IMR-90 (cell line): Measurements from ENCODE around the gene S100A4. TPM values are rescaled to one million over a fixed set of nuclear protein-coding genes. Genes with fewer than 3 reads are reported as not detected.

Experiments used
- ATAC-seq: fragments of 200-7000 bp; cut with Tn5 transposase; 2 replicates; pipeline ENCODE4 v1.9.1; 2020; ENCODE audit warnings: low read depth, mild to moderate bottlenecking, moderate library complexity
- BruUV-seq: library from RNA; stranded (reverse); fragments of 400-500 nt; replicated peaks from 2 replicates; lab custom pipeline; 2021; lab: Mats Ljungman, UMichigan
- CTCF ChIA-PET: fragments of 300-600 bp; formaldehyde crosslinking; extraction: SDS; loops from one replicate; lab custom pipeline; 2021; ENCODE audit warnings: antibody characterized with exemption; lab: Yijun Ruan, JAX
- POLR2A ChIA-PET: fragments of 300-600 bp; sonication (Branson Sonifier 250); formaldehyde crosslinking; loops from one replicate; lab custom pipeline; 2022; ENCODE audit warnings: antibody characterized with exemption; ENCODE audit not compliant: unreplicated experiment; lab: Charles Lee
- DNase-seq: peaks from one replicate; pipeline ENCODE4 v3.0.0; 2013
- H2AFZ ChIP-seq: replicated peaks from 2 replicates; pipeline ENCODE3; 2013; ENCODE audit warnings: low read length, mild to moderate bottlenecking; ENCODE audit not compliant: poor library complexity
- H2AK5ac ChIP-seq: 2 replicates; pipeline ENCODE4 v1.6.1; 2013; ENCODE audit warnings: low read depth, low read length, inconsistent platforms
- H2AK9ac ChIP-seq: replicated peaks from 2 replicates; pipeline ENCODE3; 2013; ENCODE audit warnings: mild to moderate bottlenecking, low read depth, low read length, moderate library complexity; ENCODE audit not compliant: poor library complexity
- H2BK120ac ChIP-seq: 2 replicates; pipeline ENCODE4 v1.6.1; 2013; ENCODE audit warnings: low read depth, low read length, inconsistent platforms
- H2BK15ac ChIP-seq: 3 replicates; pipeline ENCODE4 v1.6.1; 2013; ENCODE audit warnings: low read depth, low read length, inconsistent platforms
- H2BK20ac ChIP-seq: 2 replicates; pipeline ENCODE4 v1.6.1; 2013; ENCODE audit warnings: low read depth, mild to moderate bottlenecking, inconsistent platforms, low read length, moderate library complexity
- H2BK5ac ChIP-seq: 2 replicates; pipeline ENCODE4 v1.6.1; 2013; ENCODE audit warnings: mild to moderate bottlenecking, low read depth, low read length, inconsistent platforms; ENCODE audit not compliant: poor library complexity, severe bottlenecking
- H3K14ac ChIP-seq: replicated peaks from 2 replicates; pipeline ENCODE4 v1.6.1; 2013; ENCODE audit warnings: low read depth, low read length, inconsistent platforms
- H3K18ac ChIP-seq: 2 replicates; pipeline ENCODE4 v1.6.1; 2013; ENCODE audit warnings: low read depth, low read length, control low read depth
- H3K23ac ChIP-seq: 2 replicates; pipeline ENCODE4 v1.6.1; 2013; ENCODE audit warnings: low read depth, low read length, inconsistent platforms
- H3K27ac ChIP-seq: 2 replicates; pipeline ENCODE4 v1.5.1; 2013; ENCODE audit warnings: mild to moderate bottlenecking, control low read depth, low read length; ENCODE audit not compliant: insufficient read depth
- H3K27me3 ChIP-seq: 2 replicates; pipeline ENCODE4 v1.6.1; 2013; ENCODE audit warnings: low read length; ENCODE audit not compliant: control insufficient read depth, insufficient read depth
- H3K36me3 ChIP-seq: 2 replicates; pipeline ENCODE4 v1.6.1; 2013; ENCODE audit warnings: low read length, mixed read lengths; ENCODE audit not compliant: control insufficient read depth, insufficient read depth
- H3K4ac ChIP-seq: 2 replicates; pipeline ENCODE4 v1.6.1; 2013; ENCODE audit warnings: low read depth, low read length, inconsistent platforms
- H3K4me1 ChIP-seq: 2 replicates; pipeline ENCODE4 v1.6.1; 2013; ENCODE audit warnings: low read length, mixed read lengths; ENCODE audit not compliant: control insufficient read depth, insufficient read depth
- H3K4me2 ChIP-seq: 2 replicates; pipeline ENCODE4 v1.6.1; 2013; ENCODE audit warnings: low read depth, mild to moderate bottlenecking, control low read depth, low read length, moderate library complexity
- H3K4me3 ChIP-seq: 2 replicates; pipeline ENCODE4 v1.5.1; 2013; ENCODE audit warnings: low read depth, mild to moderate bottlenecking, control low read depth, low read length, moderate library complexity; ENCODE audit not compliant: insufficient read depth
- H3K56ac ChIP-seq: 2 replicates; pipeline ENCODE4 v1.6.1; 2013; ENCODE audit warnings: low read length, inconsistent platforms; ENCODE audit not compliant: insufficient read depth; ENCODE audit errors: extremely low read depth
- H3K79me1 ChIP-seq, 2 experiments: 2 replicates each; pipeline ENCODE4 v1.6.1; 2013; ENCODE audit warnings: low read length in 2 of 2, inconsistent platforms in 1 of 2, low read depth in 1 of 2
- H3K9ac ChIP-seq: 2 replicates; pipeline ENCODE4 v1.6.1; 2013; ENCODE audit warnings: low read depth, low read length, control low read depth
- H3K9me1 ChIP-seq: 2 replicates; pipeline ENCODE4 v1.6.1; 2013; ENCODE audit warnings: low read length, inconsistent platforms; ENCODE audit not compliant: insufficient read depth
- H3K9me3 ChIP-seq: 2 replicates; pipeline ENCODE4 v1.6.1; 2013; ENCODE audit warnings: low read length; ENCODE audit not compliant: control insufficient read depth, insufficient read depth
- H4K20me1 ChIP-seq: 2 replicates; pipeline ENCODE4 v1.6.1; 2013; ENCODE audit warnings: low read length, inconsistent platforms; ENCODE audit not compliant: insufficient read depth
- H4K5ac ChIP-seq: 2 replicates; pipeline ENCODE4 v1.6.1; 2013; ENCODE audit warnings: mild to moderate bottlenecking, low read depth, low read length, control low read depth
- H4K8ac ChIP-seq, 2 experiments: 2 replicates each; pipeline ENCODE4 v1.6.1; 2013; ENCODE audit warnings: low read depth in 2 of 2, low read length in 2 of 2, control low read depth in 1 of 2, inconsistent platforms in 1 of 2
- H4K91ac ChIP-seq: 2 replicates; pipeline ENCODE4 v1.6.1; 2013; ENCODE audit warnings: low read depth, low read length, inconsistent platforms; ENCODE audit not compliant: insufficient read depth
- BHLHE40 ChIP-seq: fragments of 150-350 bp; IDR thresholded peaks from 2 replicates; pipeline ENCODE4 v1.6.1; 2016; ENCODE audit warnings: mild to moderate bottlenecking, low read depth, low read length
- CHD1 ChIP-seq: IDR thresholded peaks from 2 replicates; pipeline ENCODE4 v1.6.1; 2012; ENCODE audit warnings: low read depth, low read length, improper control_type of control experiment
- ELK1 ChIP-seq: fragments of 150-350 bp; IDR thresholded peaks from 2 replicates; pipeline ENCODE4 v1.6.1; 2016; ENCODE audit warnings: low read depth, mild to moderate bottlenecking, low read length, moderate library complexity, borderline replicate concordance
- MAFK ChIP-seq: IDR thresholded peaks from 2 replicates; pipeline ENCODE4 v1.6.1; 2012; ENCODE audit warnings: low read depth, low read length, improper control_type of control experiment
- NFE2L2 ChIP-seq: fragments of 150-350 bp; IDR thresholded peaks from 2 replicates; pipeline ENCODE4 v1.6.1; 2016; ENCODE audit warnings: low read depth, mild to moderate bottlenecking, low read length
- POLR2A ChIP-seq: IDR thresholded peaks from 2 replicates; pipeline ENCODE4 v1.6.1; 2012; ENCODE audit warnings: mild to moderate bottlenecking, low read depth, low read length
- RAD21 ChIP-seq: IDR thresholded peaks from 2 replicates; pipeline ENCODE4 v1.6.1; 2012; ENCODE audit warnings: low read length, improper control_type of control experiment
- RCOR1 ChIP-seq: IDR thresholded peaks from 2 replicates; pipeline ENCODE4 v1.6.1; 2012; ENCODE audit warnings: mild to moderate bottlenecking, low read length, improper control_type of control experiment; ENCODE audit not compliant: insufficient replicate concordance
- RFX5 ChIP-seq: IDR thresholded peaks from 2 replicates; pipeline ENCODE4 v1.8.0; 2012; ENCODE audit warnings: low read depth, mild to moderate bottlenecking, low read length, moderate library complexity
- SMC3 ChIP-seq: fragments of 150-350 bp; IDR thresholded peaks from 2 replicates; pipeline ENCODE4 v1.6.1; 2016; ENCODE audit warnings: low read depth, mild to moderate bottlenecking, antibody characterized with exemption, low read length, moderate library complexity
- USF2 ChIP-seq: fragments of 150-350 bp; IDR thresholded peaks from 2 replicates; pipeline ENCODE4 v1.6.1; 2017; ENCODE audit warnings: mild to moderate bottlenecking, antibody characterized with exemption, low read length, low read depth
- WGBS, 2 experiments: methylation state at CpG; one replicate each; pipeline versions ENCODE4 v1.1.5 to v1.1.7; 2013; ENCODE audit warnings: missing lambda C conversion rate in 2 of 2; ENCODE audit not compliant: insufficient read length in 1 of 2; ENCODE audit errors: extremely low coverage in 2 of 2; 5-methylcytosine and 5-hydroxymethylcytosine counted together
- dilution Hi-C: fragments of 300-500 bp; cut with HindIII; formaldehyde crosslinking; loops from one replicate; pipeline ENCODE4 v1.14.3; 2018; ENCODE audit warnings: low sequenced_read_pairs; ENCODE audit not compliant: unreplicated experiment
- in situ Hi-C: fragments of 300-500 bp; cut with MboI; formaldehyde crosslinking; loops from 3 replicates; pipeline ENCODE4 v1.14.3; 2019; ENCODE audit warnings: low sequenced_read_pairs, inconsistent platforms, mixed read lengths
- intact Hi-C: fragments of 100-400 bp; cut with micrococcal nuclease; formaldehyde crosslinking; loops from 2 replicates; pipeline ENCODE4 v1.10.0; 2022
- polyA plus RNA-seq, 3 experiments: library from polyadenylated mRNA; depleted of rRNA; stranded (reverse); fragments of >200 nt; gene quantifications; 2 replicates each; pipeline ENCODE4 v1.2.3, GENCODE V29; 2012; ENCODE audit warnings: low replicate concordance in 1 of 3
- total RNA-seq: library from RNA; depleted of rRNA; stranded (reverse); fragments of >200 nt; gene quantifications from 2 replicates; pipeline ENCODE4 v1.2.3, GENCODE V29; 2012

The S100A4 gene
- total and polyA plus RNA-seq, 2 of the 4 experiments (the other 2 are of a cell fraction), result 5.6 to 16.6 TPM

GRCh38 chr1:153583976-153584375 is 38.4 kb upstream of the S100A4 start:
- DNase-seq (peak; percentile 38), ATAC-seq (no peak; the same call in 1 of the 2 replicates)
- Histone ChIP-seq H3K9me1 (peaks cover 2% of the 10 kb centered on the region), H3K4me1 (peaks cover 2% of the 10 kb centered on the region; the same call in 1 of the 2 replicates), H3K9ac (no peak overlapping the region), H2AFZ (no peak overlapping the region), H3K36me3 (no peaks in the 10 kb centered on the region), H4K5ac (no peak overlapping the region), H3K27ac (no peak overlapping the region), H3K4ac (no peak overlapping the region), H3K23ac (no peak overlapping the region), H2BK120ac (no peak overlapping the region), H3K4me3 (no peak overlapping the region), H3K9me3 (no peaks in the 10 kb centered on the region), H2BK15ac (no peak overlapping the region), H3K56ac (no peak overlapping the region), H3K79me1 (no peaks in the 10 kb centered on the region), H3K27me3 (no peaks in the 10 kb centered on the region), H3K4me2 (no peak overlapping the region), H2BK20ac (no peak overlapping the region), H3K14ac (no peak overlapping the region), H2AK5ac (no peak overlapping the region), H4K20me1 (no peaks in the 10 kb centered on the region), H4K8ac (no peak overlapping the region), H4K91ac (no peak overlapping the region), H2AK9ac (no peak overlapping the region), H3K18ac (no peak overlapping the region), H2BK5ac (no peak overlapping the region)
- intact Hi-C loops (no loop called here), dilution Hi-C loops (no loop called here), in situ Hi-C loops (no loop called here)
- no CpG with 5 or more reads among the region's 2 CpGs for WGBS, 2 experiments
- no TSS peak for BruUV-seq
- CTCF ChIA-PET, result interaction anchor here (0.7 kb wide), 1 partner anchor 312 kb away, joined by 3 read pairs; no protein-coding TSS in a partner anchor
- POLR2A ChIA-PET, result no interaction called here
- TF ChIP-seq RCOR1, result no peak
- no peak for TF ChIP-seq SMC3
- TF ChIP-seq MAFK, result no peak
- no peak for TF ChIP-seq BHLHE40
- TF ChIP-seq USF2, result no peak
- no peak for TF ChIP-seq ELK1
- TF ChIP-seq RFX5, result no peak
- TF ChIP-seq NFE2L2, result no peak
- no peak for TF ChIP-seq RAD21
- TF ChIP-seq CHD1, result no peak
- no peak for TF ChIP-seq POLR2A
